Measurements from ENCODE around the gene HDAC9.

The HDAC9 gene

GRCh38 chr7:18702071-18702829 is 206.7 kb downstream of the HDAC9 start:
- Histone ChIP-seq H3K4me3 (ENCODE audit: low read depth, low read length) (no peak overlapping the region), H3K9me3 (ENCODE audit: control insufficient read depth, insufficient read depth, low read depth, low read length) (no peaks in the 10 kb centered on the region), H3K4me1 (ENCODE audit: control insufficient read depth, insufficient read depth, low read length) (no peaks in the 10 kb centered on the region), H3K36me3 (ENCODE audit: control insufficient read depth in 2 of 2, insufficient read depth in 1 of 2, low read length in 2 of 2) (no peaks in the 10 kb centered on the region), H3K27ac (ENCODE audit: extremely low read depth, low read depth, low read length) (no peak overlapping the region)
- CTCF ChIA-PET: no interaction called here
- POLR2A ChIA-PET: no interaction called here
- TF ChIP-seq ZNF302 (tag by site-specific recombination; IDR thresholded peaks at IDR 0.05; ENCODE audit: low read depth) (no peak), ZBTB44 (tag by site-specific recombination; IDR thresholded peaks at IDR 0.05) (no peak), ZFP37 (tag by site-specific recombination; IDR thresholded peaks at IDR 0.05) (no peak), TCF7L2 (IDR thresholded peaks at IDR 0.05; ENCODE audit: borderline replicate concordance, low read depth, low read length) (no peak), ZNF610 (tag by site-specific recombination; IDR thresholded peaks at IDR 0.05; ENCODE audit: borderline replicate concordance) (no peak), ZNF48 (tag by site-specific recombination; IDR thresholded peaks at IDR 0.05) (no peak), ZNF660 (tag by site-specific recombination; IDR thresholded peaks at IDR 0.05) (no peak), ZNF449 (tag by site-specific recombination; IDR thresholded peaks at IDR 0.05) (no peak), MYNN (tag by site-specific recombination; IDR thresholded peaks at IDR 0.05; ENCODE audit: borderline replicate concordance) (no peak), ZSCAN30 (tag by site-specific recombination; IDR thresholded peaks at IDR 0.05) (no peak), SP3 (tag by site-specific recombination; IDR thresholded peaks at IDR 0.05) (no peak), RBAK (tag by site-specific recombination; IDR thresholded peaks at IDR 0.05) (no peak), ZNF639 (tag by site-specific recombination; IDR thresholded peaks at IDR 0.05) (no peak)

GRCh38 chr7:18703685-18704084 is 208.1 kb downstream of the HDAC9 start:
- CTCF ChIA-PET: no interaction called here
- Histone ChIP-seq H3K9me3 (ENCODE audit: control insufficient read depth, insufficient read depth, low read depth, low read length) (no peaks in the 10 kb centered on the region), H3K36me3 (ENCODE audit: control insufficient read depth in 2 of 2, insufficient read depth in 1 of 2, low read length in 2 of 2) (no peaks in the 10 kb centered on the region), H3K4me3 (ENCODE audit: low read depth, low read length) (no peak overlapping the region), H3K4me1 (ENCODE audit: control insufficient read depth, insufficient read depth, low read length) (no peaks in the 10 kb centered on the region), H3K27ac (ENCODE audit: extremely low read depth, low read depth, low read length) (no peak overlapping the region)
- POLR2A ChIA-PET: no interaction called here
- TF ChIP-seq ZBTB48 (tag by site-specific recombination; IDR thresholded peaks at IDR 0.05) (no peak), ZNF639 (tag by site-specific recombination; IDR thresholded peaks at IDR 0.05) (no peak), ZNF596 (tag by site-specific recombination; IDR thresholded peaks at IDR 0.05) (no peak), ZNF624 (tag by site-specific recombination; IDR thresholded peaks at IDR 0.05) (no peak), ZNF701 (tag by site-specific recombination; IDR thresholded peaks at IDR 0.05) (no peak), GLIS2 (tag by site-specific recombination; IDR thresholded peaks at IDR 0.05) (no peak), ZNF785 (tag by site-specific recombination; IDR thresholded peaks at IDR 0.05) (no peak), SP7 (tag by site-specific recombination; IDR thresholded peaks at IDR 0.05) (no peak), ZNF658 (tag by site-specific recombination; IDR thresholded peaks at IDR 0.05) (no peak), ZNF548 (tag by site-specific recombination; IDR thresholded peaks at IDR 0.05) (no peak), HOXC10 (CRISPR knock-in tag; IDR thresholded peaks at IDR 0.05) (no peak), ZBTB8A (tag by site-specific recombination; IDR thresholded peaks at IDR 0.05) (no peak), ELK4 (IDR thresholded peaks at IDR 0.05; ENCODE audit: borderline replicate concordance, low read depth, low read length) (no peak), FEZF1 (tag by site-specific recombination; IDR thresholded peaks at IDR 0.05) (no peak)
